GM10266 (cell line): ENCODE data around the gene CEP131.
A peak's percentile ranks its signal among the peaks of the same experiment; 100 is the strongest.

Experiments
- DNase-seq: peaks from one replicate; pipeline ENCODE4 v3.0.0; 2012; ENCODE audit errors: extremely low spot score
- CTCF ChIP-seq: IDR thresholded peaks from 2 replicates; pipeline ENCODE4 v1.5.1; 2012; ENCODE audit warnings: mild to moderate bottlenecking, low read depth; ENCODE audit not compliant: control insufficient read depth, insufficient read depth; ENCODE audit errors: missing control alignments

CEP131 gene

GRCh38 chr17:81238815-81239713 lies 16.3 kb upstream of the CEP131 start, which contains the start of the genes NDUFAF8 and TEPSIN:
TSS of gene NDUFAF8 (plus strand) at chr17:81239318. CDS start at chr17:81239364, 46 bp downstream.
TSS of gene TEPSIN (minus strand) at chr17:81239055. CDS start at chr17:81239033, 22 bp downstream.
- no peak for TF ChIP-seq CTCF

GRCh38 chr17:81238490-81238814 lies 15.7 kb upstream of the CEP131 start:
- no peak for DNase-seq

More at GRCh38 chr17:81238815-81239713, 16.3 kb upstream of the CEP131 start, which contains the start of the genes NDUFAF8 and TEPSIN:
- DNase-seq: peak; percentile 100

GRCh38 chr17:81237591-81238489 lies 15.1 kb upstream of the CEP131 start:
- DNase-seq: no peak
- TF ChIP-seq CTCF: no peak

More at GRCh38 chr17:81238490-81238814, 15.7 kb upstream of the CEP131 start:
- no peak for TF ChIP-seq CTCF

- no peak for TF ChIP-seq CTCF
- DNase-seq: no peak
Measured at GRCh38 chr17:81236784-81237183, 14.0 kb upstream of the CEP131 start.

GRCh38 chr17:81235822-81236740 lies 13.3 kb upstream of the CEP131 start:
- DNase-seq: no peak

More at GRCh38 chr17:81235822-81236740, 13.3 kb upstream of the CEP131 start:
- TF ChIP-seq CTCF: no peak
